T-cell (primary cell): Measurements from ENCODE around the gene FAM13A. TPM values are rescaled to one million over a fixed set of nuclear protein-coding genes. Genes with fewer than 3 reads are reported as not detected.

Source experiments
- ATAC-seq, 4 experiments: fragments of 200-7000 bp in 3 of 4; fragments of 150-1000 bp in 1 of 4; cut with Tn5 transposase; replicated peaks in 1 of 4; 1 replicate in 3 of 4; 2 replicates in 1 of 4; pipeline ENCODE4 v1.10.0; 2021; ENCODE audit warnings: moderate library complexity in 3 of 4, mild to moderate bottlenecking in 2 of 4, moderate number of reproducible peaks in 1 of 4
- CTCF ChIA-PET, 2 donors: fragments of 300-600 bp; sonication (Branson Sonifier 250); formaldehyde crosslinking; loops; one replicate each; lab custom pipeline; 2022; ENCODE audit warnings: antibody characterized with exemption in 2 of 2; lab: Charles Lee
- POLR2A ChIA-PET, 2 donors: fragments of 300-600 bp; sonication (Branson Sonifier 250); formaldehyde crosslinking; loops; one replicate each; lab custom pipeline; 2022; ENCODE audit warnings: antibody characterized with exemption in 2 of 2; lab: Charles Lee
- DNase-seq, 35 experiments: peaks; one replicate each; pipeline versions ENCODE4 v3.0.0 to v3.0.0-alpha.2; 2013 to 2023
- H3K27ac ChIP-seq: one replicate; pipeline ENCODE4 v1.5.1; 2013; ENCODE audit warnings: low read length
- H3K27me3 ChIP-seq, 2 experiments: replicated peaks in 1 of 2; 1 replicate in 1 of 2; 2 replicates in 1 of 2; pipeline versions ENCODE4 v1.6.1 to v1.7.0; 2013; ENCODE audit warnings: low read length in 1 of 2, mixed read lengths in 1 of 2; ENCODE audit not compliant: control insufficient read depth in 2 of 2, insufficient read depth in 2 of 2; ENCODE audit errors: extremely low read depth in 1 of 2
- H3K36me3 ChIP-seq, 2 donors: 1 replicate in 1 of 2; 2 replicates in 1 of 2; pipeline versions ENCODE4 v1.6.1 to v1.7.0; 2013; ENCODE audit warnings: low read length in 1 of 2; ENCODE audit not compliant: control insufficient read depth in 2 of 2, insufficient read depth in 1 of 2; ENCODE audit errors: extremely low read depth in 1 of 2
- H3K4me1 ChIP-seq, 2 experiments: 1 replicate in 1 of 2; 2 replicates in 1 of 2; pipeline versions ENCODE4 v1.6.1 to v1.7.0; 2013; ENCODE audit warnings: low read length in 2 of 2, mixed read lengths in 1 of 2; ENCODE audit not compliant: insufficient read depth in 2 of 2, control insufficient read depth in 1 of 2; ENCODE audit errors: extremely low read depth in 1 of 2
- H3K4me3 ChIP-seq, 2 donors: 1 replicate in 1 of 2; 2 replicates in 1 of 2; pipeline versions ENCODE4 v1.5.1 to v1.7.0; 2013; ENCODE audit warnings: mild to moderate bottlenecking in 2 of 2, low read length in 1 of 2, moderate library complexity in 1 of 2; ENCODE audit not compliant: control insufficient read depth in 1 of 2; ENCODE audit errors: extremely low read depth in 1 of 2
- H3K9me3 ChIP-seq: 2 replicates; pipeline ENCODE4 v1.7.0; 2013
- H3K27ac Mint-ChIP-seq, 2 donors: one replicate each; pipeline ENCODE4 v1.8.0; 2020 to 2021; ENCODE audit warnings: mild to moderate bottlenecking in 2 of 2, mixed read lengths in 2 of 2
- H3K27me3 Mint-ChIP-seq, 2 donors: one replicate each; pipeline ENCODE4 v1.8.0; 2021 to 2022; ENCODE audit warnings: mixed read lengths in 2 of 2
- H3K36me3 Mint-ChIP-seq: one replicate; pipeline ENCODE4 v1.8.0; 2021; ENCODE audit warnings: mixed read lengths
- H3K4me1 Mint-ChIP-seq, 3 donors: one replicate each; pipeline ENCODE4 v1.8.0; 2020 to 2022; ENCODE audit warnings: mixed read lengths in 3 of 3, mild to moderate bottlenecking in 1 of 3
- H3K4me3 Mint-ChIP-seq, 3 donors: one replicate each; pipeline ENCODE4 v1.8.0; 2020 to 2022; ENCODE audit warnings: mild to moderate bottlenecking in 3 of 3, mixed read lengths in 3 of 3, moderate library complexity in 3 of 3
- H3K9me3 Mint-ChIP-seq, 3 donors: one replicate each; pipeline ENCODE4 v1.8.0; 2020 to 2022; ENCODE audit warnings: mixed read lengths in 3 of 3
- WGBS: methylation state at CpG from one replicate; pipeline ENCODE4 v1.1.5; 2013; ENCODE audit warnings: missing lambda C conversion rate; ENCODE audit not compliant: insufficient coverage; 5-methylcytosine and 5-hydroxymethylcytosine counted together
- total RNA-seq, 35 experiments: library from RNA in 6 of 35; stranded (reverse) in 6 of 35; fragments of 120-200 nt in 1 of 35; gene quantifications; one replicate each; pipeline versions ENCODE4 v1.2.1 to v1.2.4 and lab custom pipeline; 2013 to 2026

FAM13A gene
- total RNA-seq, 5 donors from 2014 or later (not counting 1 experiment from before 2014, with no cell fraction given), result 11.3 to 92.9 (median 22.7) TPM

- Mint-ChIP-seq H3K4me1 (peaks cover 0 to 15% (median 10%) of the 10 kb centered on the region in 3 donors), H3K27ac (no peak overlapping the region), H3K36me3 (peaks cover 20% of the 10 kb centered on the region), H3K4me3 (no peak overlapping the region), H3K9me3 (no peaks in the 10 kb centered on the region), H3K27me3 (no peaks in the 10 kb centered on the region)
- WGBS, result no CpG with 5 or more reads among the region's 4 CpGs
- no peaks in the 10 kb centered on the region for H3K4me1 ChIP-seq
- H3K4me3 ChIP-seq, result no peak overlapping the region
- no peaks in the 10 kb centered on the region for H3K9me3 ChIP-seq
- POLR2A ChIA-PET, result no interaction called here
- DNase-seq, result no peak
- ATAC-seq, result no peak
- H3K36me3 ChIP-seq, result no peaks in the 10 kb centered on the region
- no peaks in the 10 kb centered on the region for H3K27me3 ChIP-seq
- CTCF ChIA-PET, result interaction anchor here in 1 of 2 donors (1.1 kb wide), 1 partner anchor 13 kb away, joined by 3 read pairs; no protein-coding TSS in a partner anchor
- no peak overlapping the region for H3K27ac ChIP-seq
Observed at GRCh38 chr4:88794087-88794690, 262.8 kb downstream of the FAM13A start.

GRCh38 chr4:88793475-88793874, 263.5 kb downstream of the FAM13A start:
- no peaks in the 10 kb centered on the region for H3K27me3 Mint-ChIP-seq
- ChIA-PET POLR2A (no interaction called here), CTCF (no interaction called here)
- no peaks in the 10 kb centered on the region for H3K4me1 ChIP-seq
- DNase-seq, result no peak
- no peak overlapping the region for H3K27ac Mint-ChIP-seq
- H3K9me3 ChIP-seq, result no peaks in the 10 kb centered on the region
- ATAC-seq, result no peak
- H3K27ac ChIP-seq, result no peak overlapping the region
- no CpG with 5 or more reads among the region's 1 CpG for WGBS
- peaks cover 18% of the 10 kb centered on the region for H3K36me3 Mint-ChIP-seq
- no peak overlapping the region for H3K4me3 Mint-ChIP-seq
- no peak overlapping the region for H3K4me3 ChIP-seq
- no peaks in the 10 kb centered on the region for H3K27me3 ChIP-seq
- no peaks in the 10 kb centered on the region for H3K36me3 ChIP-seq
- H3K9me3 Mint-ChIP-seq, result no peaks in the 10 kb centered on the region
- peaks cover 0 to 15% (median 10%) of the 10 kb centered on the region in 3 donors for H3K4me1 Mint-ChIP-seq

DNA sequence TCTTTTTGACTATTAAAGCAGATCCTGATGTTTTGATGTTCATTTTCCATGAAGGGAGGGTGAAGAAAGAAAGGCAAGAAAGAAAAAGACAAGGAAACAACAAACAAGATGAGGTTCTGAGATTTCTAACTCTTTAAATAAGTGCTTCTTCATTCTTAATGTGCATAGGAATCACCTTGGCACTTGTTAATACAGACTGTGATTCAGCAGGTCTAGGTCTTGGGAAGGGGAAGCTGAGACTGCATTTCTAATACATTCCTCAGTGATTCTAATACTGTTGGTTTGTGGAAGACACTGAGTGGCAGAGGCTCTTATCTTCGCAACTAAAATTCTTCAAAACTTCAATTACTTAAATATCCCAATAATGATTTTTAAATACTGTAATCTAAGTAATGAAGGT, 264.2 kb downstream of the FAM13A start:
- H3K27ac ChIP-seq, result no peak overlapping the region
- peaks cover 11% of the 10 kb centered on the region for H3K36me3 Mint-ChIP-seq

DNA sequence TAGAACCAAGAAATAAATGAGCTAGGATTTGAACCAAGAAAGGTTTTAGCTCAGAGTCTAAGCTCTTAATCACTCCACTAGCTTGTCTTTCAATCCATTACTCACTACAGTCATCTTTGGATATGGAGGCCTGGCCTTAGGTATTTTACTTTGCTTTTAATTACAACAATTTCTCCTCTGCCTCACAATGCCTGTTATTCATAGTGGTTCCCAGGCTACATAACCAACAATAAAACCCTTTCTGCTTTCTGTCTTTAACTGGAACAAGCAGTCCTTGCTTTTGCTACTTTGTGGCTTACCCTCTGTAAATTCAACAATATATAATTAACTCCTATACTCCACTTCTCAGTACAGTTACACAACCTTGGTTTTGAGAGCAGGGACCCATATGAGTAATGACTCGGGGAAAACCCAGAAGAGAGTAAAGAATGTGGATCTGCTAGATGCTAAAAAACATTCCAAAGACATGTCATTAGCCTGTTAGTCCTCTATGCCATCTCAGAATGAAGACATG, 264.7 kb downstream of the FAM13A start:
- H3K27me3 ChIP-seq, result no peaks in the 10 kb centered on the region

More for the DNA sequence above, 264.2 kb downstream of the FAM13A start:
- peaks cover 0 to under 1% of the 10 kb centered on the region in 2 donors for H3K36me3 ChIP-seq
- POLR2A ChIA-PET, result no interaction called here
- H3K4me1 ChIP-seq, result no peaks in the 10 kb centered on the region
- Mint-ChIP-seq H3K4me1 (peaks cover 0 to 15% (median 10%) of the 10 kb centered on the region in 3 donors), H3K27me3 (no peaks in the 10 kb centered on the region), H3K27ac (no peak overlapping the region), H3K9me3 (no peaks in the 10 kb centered on the region), H3K4me3 (no peak overlapping the region)
- ATAC-seq (no peak), DNase-seq (no peak)
- no peaks in the 10 kb centered on the region for H3K9me3 ChIP-seq
- WGBS, result no CpG with 5 or more reads among the region's 1 CpG
- no peak overlapping the region for H3K4me3 ChIP-seq
- CTCF ChIA-PET, result no interaction called here
- H3K27me3 ChIP-seq, result no peaks in the 10 kb centered on the region

GRCh38 chr4:88791274-88791673, 265.7 kb downstream of the FAM13A start:
- no peaks in the 10 kb centered on the region for H3K9me3 Mint-ChIP-seq
- no CpG with 5 or more reads among the region's 1 CpG for WGBS
- ChIA-PET POLR2A (interaction anchor here in 1 of 2 donors (0.6 to 1.0 kb wide), 2 partner anchors 19 to 56 kb away, joined by 3 to 4 read pairs; no protein-coding TSS in a partner anchor), CTCF (interaction anchor here (0.5 to 2.2 kb wide), 5 partner anchors 27 to 567 kb away, joined by 3 to 6 read pairs (median 3); no protein-coding TSS in a partner anchor)
- Histone ChIP-seq H3K27me3 (no peaks in the 10 kb centered on the region), H3K36me3 (peaks cover 0 to 4% of the 10 kb centered on the region in 2 donors), H3K4me3 (no peak overlapping the region), H3K4me1 (no peaks in the 10 kb centered on the region), H3K27ac (no peak overlapping the region), H3K9me3 (no peaks in the 10 kb centered on the region)
- no peak for ATAC-seq
- peak in 1 of 35 experiments; percentile 8 for DNase-seq
- H3K4me1 Mint-ChIP-seq, result peaks cover 0 to 15% (median 10%) of the 10 kb centered on the region in 3 donors
- H3K36me3 Mint-ChIP-seq, result peaks cover 3% of the 10 kb centered on the region
- H3K27me3 Mint-ChIP-seq, result no peaks in the 10 kb centered on the region
- H3K4me3 Mint-ChIP-seq, result no peak overlapping the region
- H3K27ac Mint-ChIP-seq, result no peak overlapping the region

More for the DNA sequence above, 264.7 kb downstream of the FAM13A start:
- H3K4me1 ChIP-seq, result no peaks in the 10 kb centered on the region
- Mint-ChIP-seq H3K27me3 (no peaks in the 10 kb centered on the region), H3K4me3 (no peak overlapping the region), H3K9me3 (no peaks in the 10 kb centered on the region), H3K4me1 (peaks cover 0 to 15% (median 10%) of the 10 kb centered on the region in 3 donors), H3K36me3 (peaks cover 6% of the 10 kb centered on the region), H3K27ac (no peak overlapping the region)
- peaks cover 0 to 4% of the 10 kb centered on the region in 2 donors for H3K36me3 ChIP-seq
- CTCF ChIA-PET, result interaction anchor here in 1 of 2 donors (1.6 to 2.2 kb wide), 2 partner anchors 231 to 267 kb away, joined by 6 read pairs; no protein-coding TSS in a partner anchor
- POLR2A ChIA-PET, result interaction anchor here in 1 of 2 donors (0.6 kb wide), 1 partner anchor 25 kb away, joined by 3 read pairs; no protein-coding TSS in a partner anchor
- DNase-seq (no peak), ATAC-seq (no peak)
- H3K4me3 ChIP-seq, result no peak overlapping the region
- no peak overlapping the region for H3K27ac ChIP-seq
- H3K9me3 ChIP-seq, result no peaks in the 10 kb centered on the region
- no CpG with 5 or more reads among the region's 1 CpG for WGBS

- H3K9me3 ChIP-seq, result no peaks in the 10 kb centered on the region
- H3K27ac Mint-ChIP-seq, result no peak overlapping the region
- no peaks in the 10 kb centered on the region for H3K9me3 Mint-ChIP-seq
- H3K27me3 ChIP-seq, result no peaks in the 10 kb centered on the region
- peaks cover 19% of the 10 kb centered on the region for H3K36me3 Mint-ChIP-seq
- ATAC-seq, result no peak
- no peak for DNase-seq
- peaks cover 0 to 15% (median 10%) of the 10 kb centered on the region in 3 donors for H3K4me1 Mint-ChIP-seq
- POLR2A ChIA-PET, result no interaction called here
- no peaks in the 10 kb centered on the region for H3K27me3 Mint-ChIP-seq
- peaks cover 0 to 8% of the 10 kb centered on the region in 2 donors for H3K36me3 ChIP-seq
- CTCF ChIA-PET, result no interaction called here
- no peak overlapping the region for H3K27ac ChIP-seq
- no peaks in the 10 kb centered on the region for H3K4me1 ChIP-seq
- no peak overlapping the region for H3K4me3 Mint-ChIP-seq
- no peak overlapping the region for H3K4me3 ChIP-seq
Observed at GRCh38 chr4:88788895-88789294, 268.1 kb downstream of the FAM13A start.
